Tibial artery (tissue), 4 donors: Measurements from ENCODE around the gene NCBP1.

Experiments
- DNase-seq, 2 donors: peaks; one replicate each; pipeline ENCODE4 v3.0.0-alpha.2; 2019
- H3K27ac ChIP-seq, 2 donors: fragments of 200-600 bp; sonication (generic) in 1 of 2; 1 replicate in 1 of 2; 2 replicates in 1 of 2; pipeline ENCODE4 v1.5.1; 2018 to 2019; ENCODE audit warnings: mild to moderate bottlenecking in 1 of 2
- H3K27me3 ChIP-seq, 2 donors: fragments of 200-600 bp; sonication (generic) in 1 of 2; one replicate each; pipeline versions ENCODE4 v1.5.1 to v1.6.0; 2016 to 2019
- H3K36me3 ChIP-seq, 3 donors: fragments of 200-600 bp; sonication (generic) in 2 of 3; one replicate each; pipeline ENCODE4 v1.5.1; 2016 to 2019; ENCODE audit warnings: mild to moderate bottlenecking in 2 of 3
- H3K4me1 ChIP-seq, 4 donors: fragments of 200-600 bp; sonication (generic) in 2 of 4; 1 replicate in 3 of 4; 2 replicates in 1 of 4; pipeline ENCODE4 v1.5.1; 2016 to 2019
- H3K4me3 ChIP-seq, 2 donors: fragments of 200-600 bp; sonication (generic) in 1 of 2; 1 replicate in 1 of 2; 2 replicates in 1 of 2; pipeline ENCODE4 v1.5.1; 2018 to 2019; ENCODE audit warnings: mild to moderate bottlenecking in 2 of 2
- H3K9me3 ChIP-seq, 3 donors: fragments of 200-600 bp; sonication (generic) in 1 of 3; one replicate each; pipeline ENCODE4 v1.5.1; 2016 to 2019
- intact Hi-C: fragments of 100-400 bp; cut with DNase I; formaldehyde crosslinking; loops from one replicate; pipeline ENCODE4 v1.15.0; 2023; ENCODE audit warnings: low total_unique reads
- TF ChIP-seq, protein P1 (sequence below), 2 experiments: fragments of 200-600 bp in 1 of 2; fragments of 450-650 bp in 1 of 2; IDR thresholded peaks; one replicate each; pipeline ENCODE4 v1.5.1; 2017 to 2019; ENCODE audit warnings: antibody characterized with exemption in 2 of 2, mild to moderate bottlenecking in 1 of 2, moderate library complexity in 1 of 2

Gene NCBP1

DNA sequence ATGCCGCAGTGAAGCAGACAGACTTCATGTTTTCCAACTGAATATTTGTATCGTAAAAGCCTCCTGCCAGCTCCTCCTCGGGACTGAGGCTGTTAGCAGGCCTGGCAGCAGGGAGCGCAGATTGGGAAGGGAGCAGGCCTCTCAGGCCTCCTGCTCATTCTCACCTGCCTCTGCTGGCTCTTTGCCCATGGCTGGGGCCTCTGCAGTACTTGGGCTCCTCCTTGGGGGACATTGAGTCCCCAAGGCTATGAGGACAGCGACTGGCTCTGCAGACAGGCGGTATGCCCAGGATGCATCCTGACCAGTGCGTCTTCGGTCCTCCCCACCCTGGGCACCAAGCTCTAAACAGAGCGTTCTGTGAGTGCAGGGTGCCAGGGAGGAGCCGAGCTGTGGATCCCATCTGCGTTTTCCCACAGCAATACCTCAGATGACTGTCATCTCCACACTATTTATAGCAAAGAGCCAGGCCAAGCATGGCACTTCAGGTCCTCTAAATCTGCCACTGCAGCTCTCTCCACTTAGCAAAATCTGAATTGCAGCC lies 39.2 kb upstream of the NCBP1 start:
- DNase-seq: no peak

DNA sequence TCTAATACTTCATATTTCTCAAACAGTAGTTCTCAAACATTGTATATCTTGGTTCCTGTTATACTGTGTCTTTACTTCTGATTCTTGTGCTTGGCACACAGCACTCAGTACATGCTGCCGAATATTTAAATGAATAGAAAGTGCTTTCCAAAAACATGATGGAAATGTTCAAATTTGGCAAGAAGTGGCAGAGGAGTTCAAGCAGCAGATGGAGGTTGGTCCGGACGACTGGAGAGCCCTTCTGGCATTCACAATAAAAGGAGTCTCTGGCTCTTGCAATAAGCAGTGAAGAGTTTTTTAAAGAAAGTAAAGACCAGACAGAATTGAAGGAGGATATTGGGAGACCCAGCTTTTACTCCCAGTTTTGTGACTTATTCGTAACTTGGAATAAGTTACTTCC lies 36.7 kb upstream of the NCBP1 start:
- Histone ChIP-seq H3K4me3 (no peak overlapping the region), H3K36me3 (peaks cover 38 to 62% (median 40%) of the 10 kb centered on the region in 3 donors), H3K27me3 (no peaks in the 10 kb centered on the region), H3K27ac (peak overlapping the region; percentile 78 to 82), H3K9me3 (no peaks in the 10 kb centered on the region), H3K4me1 (peaks cover 0 to 64% (median 43%) of the 10 kb centered on the region in 4 donors)
- intact Hi-C loops: loop anchor here (5.0 kb wide), 3 partner anchors 95 to 185 kb away; partner anchors contain the start of genes TDRD7 and TMOD1
- no peak for DNase-seq
- TF ChIP-seq, protein P1, sequence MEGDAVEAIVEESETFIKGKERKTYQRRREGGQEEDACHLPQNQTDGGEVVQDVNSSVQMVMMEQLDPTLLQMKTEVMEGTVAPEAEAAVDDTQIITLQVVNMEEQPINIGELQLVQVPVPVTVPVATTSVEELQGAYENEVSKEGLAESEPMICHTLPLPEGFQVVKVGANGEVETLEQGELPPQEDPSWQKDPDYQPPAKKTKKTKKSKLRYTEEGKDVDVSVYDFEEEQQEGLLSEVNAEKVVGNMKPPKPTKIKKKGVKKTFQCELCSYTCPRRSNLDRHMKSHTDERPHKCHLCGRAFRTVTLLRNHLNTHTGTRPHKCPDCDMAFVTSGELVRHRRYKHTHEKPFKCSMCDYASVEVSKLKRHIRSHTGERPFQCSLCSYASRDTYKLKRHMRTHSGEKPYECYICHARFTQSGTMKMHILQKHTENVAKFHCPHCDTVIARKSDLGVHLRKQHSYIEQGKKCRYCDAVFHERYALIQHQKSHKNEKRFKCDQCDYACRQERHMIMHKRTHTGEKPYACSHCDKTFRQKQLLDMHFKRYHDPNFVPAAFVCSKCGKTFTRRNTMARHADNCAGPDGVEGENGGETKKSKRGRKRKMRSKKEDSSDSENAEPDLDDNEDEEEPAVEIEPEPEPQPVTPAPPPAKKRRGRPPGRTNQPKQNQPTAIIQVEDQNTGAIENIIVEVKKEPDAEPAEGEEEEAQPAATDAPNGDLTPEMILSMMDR (IDR thresholded peaks at IDR 0.05): no peak

More for the DNA sequence above, 39.2 kb upstream of the NCBP1 start:
- intact Hi-C loops: no loop called here
- Histone ChIP-seq H3K36me3 (peaks cover 21 to 52% (median 27%) of the 10 kb centered on the region in 3 donors), H3K27ac (peak overlapping the region; percentile 78 to 82), H3K27me3 (no peaks in the 10 kb centered on the region), H3K4me1 (peaks cover 0 to 61% (median 43%) of the 10 kb centered on the region in 4 donors), H3K4me3 (no peak overlapping the region), H3K9me3 (no peaks in the 10 kb centered on the region)
- TF ChIP-seq, protein P1 (IDR thresholded peaks at IDR 0.05): no peak

DNA sequence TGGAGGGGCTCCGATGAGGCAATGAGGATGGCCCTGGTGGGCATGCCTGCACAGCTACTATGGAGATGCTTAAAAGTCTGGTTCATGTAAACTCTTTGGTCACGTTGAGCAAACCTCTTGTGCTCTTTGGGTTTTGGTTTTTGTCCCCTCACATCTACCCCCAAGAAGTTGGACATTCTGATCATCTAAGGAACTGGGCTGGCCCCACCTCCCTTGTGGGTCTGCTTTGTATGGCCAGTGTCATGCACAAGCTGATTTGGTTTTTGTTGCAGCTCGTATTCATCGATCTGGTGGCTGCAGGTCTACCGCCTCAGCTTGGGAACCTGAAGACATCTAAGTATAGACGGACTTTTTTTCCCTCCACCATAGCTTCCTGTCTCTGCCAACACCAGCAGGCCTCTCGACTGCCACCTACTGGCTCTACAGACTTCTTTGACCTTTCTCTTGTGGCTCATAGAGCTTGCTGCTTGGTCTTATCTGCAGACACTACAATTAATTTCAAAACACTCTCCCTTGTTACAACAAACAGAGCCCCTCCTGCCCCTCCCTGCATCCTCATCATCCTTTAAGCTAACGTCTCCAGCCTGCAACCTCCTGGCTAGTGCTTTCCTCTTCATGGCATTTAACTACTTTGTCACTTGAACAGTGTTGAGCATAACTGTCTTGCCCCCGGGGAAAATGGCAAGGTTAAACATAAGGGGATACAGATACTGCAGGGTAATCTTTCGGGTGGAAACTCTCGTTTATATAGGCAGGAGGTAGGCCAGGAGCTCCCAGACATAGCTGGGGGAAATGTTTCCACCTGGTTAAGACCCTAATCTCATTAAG lies 34.9 kb upstream of the NCBP1 start:
- Histone ChIP-seq H3K4me1 (peaks cover 0 to 57% (median 38%) of the 10 kb centered on the region in 4 donors), H3K27me3 (no peaks in the 10 kb centered on the region), H3K27ac (peak overlapping the region; percentile 78 to 82), H3K36me3 (peaks cover 37 to 62% (median 51%) of the 10 kb centered on the region in 3 donors), H3K4me3 (no peak overlapping the region), H3K9me3 (no peaks in the 10 kb centered on the region)
- TF ChIP-seq, protein P1 (IDR thresholded peaks at IDR 0.05): peak; percentile 68 to 85
- peak; percentile 82 to 86 for DNase-seq
- intact Hi-C loops: loop anchor here (5.0 kb wide), 3 partner anchors 96 to 186 kb away; partner anchors contain the start of genes TDRD7 and TMOD1

DNA sequence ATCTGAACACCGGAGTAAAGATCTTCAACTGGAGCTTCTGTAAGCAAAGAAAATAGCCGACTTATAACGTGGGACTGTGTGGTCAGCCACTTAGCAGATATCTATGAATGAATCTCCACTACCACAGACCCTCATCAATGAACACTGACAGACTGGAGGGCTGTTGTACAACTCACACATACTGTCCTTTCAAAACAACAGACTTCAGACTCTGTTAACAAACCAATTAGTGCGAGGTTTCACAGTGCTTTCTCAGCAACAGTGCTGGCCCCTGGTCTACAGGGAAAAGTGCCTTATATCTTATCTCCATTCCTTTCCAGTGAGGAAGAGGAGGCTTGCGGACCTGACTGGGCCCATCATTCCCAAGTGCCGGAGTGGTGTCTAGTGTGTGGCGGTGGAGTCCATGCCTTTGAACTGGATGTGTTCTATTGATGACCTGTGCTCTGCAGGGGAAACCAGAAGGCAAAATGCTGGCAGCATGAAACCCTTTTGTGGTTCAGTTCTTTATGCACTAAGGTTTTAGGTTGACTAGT lies 34.2 kb upstream of the NCBP1 start:
- DNase-seq: no peak
- Histone ChIP-seq H3K36me3 (peaks cover 40 to 62% (median 58%) of the 10 kb centered on the region in 3 donors), H3K4me1 (peaks cover 0 to 50% (median 31%) of the 10 kb centered on the region in 4 donors), H3K27me3 (no peaks in the 10 kb centered on the region), H3K27ac (peak overlapping the region in 1 of 2 donors; percentile 29), H3K9me3 (no peaks in the 10 kb centered on the region), H3K4me3 (no peak overlapping the region)
- intact Hi-C loops: loop anchor here (5.0 kb wide), 3 partner anchors 97 to 187 kb away; partner anchors contain the start of genes TDRD7 and TMOD1
- TF ChIP-seq, protein P1 (IDR thresholded peaks at IDR 0.05): no peak

DNA sequence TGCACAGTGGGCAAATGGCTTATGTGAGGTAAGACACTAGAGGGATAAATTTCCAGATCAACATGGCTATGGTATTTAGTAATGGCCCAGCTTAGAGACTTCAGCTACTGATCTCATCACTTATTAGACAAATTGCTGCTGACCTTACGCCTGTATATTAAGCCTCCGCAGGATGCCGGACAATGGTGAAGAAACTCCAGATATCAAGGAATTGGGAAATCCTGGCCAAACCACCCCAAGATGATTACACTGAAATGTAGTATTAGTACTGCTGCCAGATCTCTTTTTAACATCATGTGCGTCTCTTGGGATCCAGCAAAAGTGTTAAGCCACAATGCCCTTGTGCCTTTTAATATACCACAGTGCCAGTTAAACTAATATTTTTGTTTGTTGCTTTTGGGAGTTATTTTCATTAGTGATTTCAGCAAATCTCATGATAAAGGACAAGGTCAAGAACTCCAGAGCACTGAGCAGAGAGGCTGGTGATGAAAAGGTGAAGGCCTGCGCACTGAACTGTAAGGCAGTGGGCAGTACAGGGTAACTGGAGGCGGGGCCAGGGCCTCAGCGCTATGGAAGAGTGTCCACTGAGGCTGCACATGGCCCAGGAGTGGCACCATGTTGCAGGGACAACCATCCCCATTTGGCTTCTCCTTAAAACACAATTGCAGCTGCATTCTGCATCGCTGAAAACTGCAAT lies 32.9 kb upstream of the NCBP1 start:
- Histone ChIP-seq H3K4me1 (peaks cover 0 to 37% (median 27%) of the 10 kb centered on the region in 4 donors), H3K4me3 (no peak overlapping the region), H3K9me3 (no peaks in the 10 kb centered on the region), H3K27me3 (no peaks in the 10 kb centered on the region), H3K36me3 (peaks cover 53 to 70% (median 67%) of the 10 kb centered on the region in 3 donors), H3K27ac (peak overlapping the region in 1 of 2 donors; percentile 1)
- no peak for DNase-seq
- intact Hi-C loops: no loop called here
- TF ChIP-seq, protein P1 (IDR thresholded peaks at IDR 0.05): no peak
